ENCODE results near the gene MAN1A1.
"Not testable (repeated sequence)": the region's sequence is repeated elsewhere in the genome, so short reads cannot be mapped to it uniquely, and the experiment has no call there.

The MAN1A1 gene

DNA sequence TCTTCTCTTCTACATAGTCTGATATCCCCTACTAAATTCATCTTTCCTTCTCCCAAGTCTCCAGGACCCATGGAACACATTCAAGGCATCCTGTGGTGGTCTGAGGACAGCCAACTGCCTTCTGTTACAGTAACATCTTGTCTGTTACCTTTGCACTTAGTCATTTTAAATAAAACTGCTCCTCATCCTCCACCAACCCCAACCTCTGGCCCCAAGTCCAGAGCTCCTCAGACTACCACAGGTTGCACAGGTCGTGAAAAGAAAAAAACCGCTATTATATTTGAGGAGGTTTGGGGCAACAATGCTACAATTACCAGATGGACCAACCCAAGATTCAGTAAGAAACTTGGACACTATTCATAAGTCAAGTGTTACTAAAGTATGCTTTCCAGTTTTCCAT, 49.9 kb downstream of the MAN1A1 start:
- no peak for DNase-seq

GRCh38 chr6:119297049-119297448, 52.5 kb downstream of the MAN1A1 start:
- no peak for DNase-seq

DNA sequence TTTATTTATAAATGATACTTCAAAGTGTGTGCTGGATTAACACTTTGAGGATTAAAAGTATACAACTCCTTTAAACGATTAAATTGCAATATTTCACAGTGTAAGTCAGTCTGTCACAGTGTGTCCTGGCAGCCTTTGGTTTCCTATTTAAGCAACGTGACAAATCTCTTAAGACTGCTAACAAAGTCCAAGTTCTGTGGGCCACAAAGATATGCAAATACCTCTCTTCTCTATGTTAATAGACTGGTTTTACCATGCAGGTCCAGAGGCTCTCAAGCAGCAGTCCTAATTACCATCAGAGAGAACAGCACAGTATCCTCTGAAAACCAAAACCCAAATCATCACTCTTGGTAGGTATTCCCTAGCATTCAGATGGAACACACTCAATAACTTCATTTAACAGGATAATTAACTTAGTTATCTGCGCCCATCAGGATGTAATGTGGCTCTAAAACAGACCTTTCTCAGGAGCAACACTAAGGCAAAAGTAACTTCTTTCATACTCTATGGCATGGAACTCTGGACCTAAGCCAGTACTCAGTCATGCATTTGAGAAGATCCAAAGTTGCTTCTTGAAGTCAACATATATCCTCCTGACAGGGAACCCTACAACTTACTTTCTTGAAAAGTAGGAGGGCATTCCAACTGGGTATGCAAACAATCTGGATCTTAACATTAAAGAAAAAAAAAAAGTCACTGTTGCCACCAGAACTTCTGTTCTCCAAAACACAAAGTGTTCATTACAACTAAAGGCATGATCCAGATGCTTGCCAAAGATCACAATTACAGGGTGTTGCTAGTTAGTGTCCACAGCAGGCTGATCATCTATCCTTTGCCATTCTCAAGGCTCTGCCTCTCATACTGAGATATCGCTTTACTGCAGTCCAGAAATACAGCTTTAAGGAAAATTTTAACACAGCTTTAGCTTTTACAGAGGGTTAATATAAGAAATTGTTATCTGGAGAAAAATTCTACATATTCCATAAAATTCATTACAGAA, 53.2 kb downstream of the MAN1A1 start:
- no peak for DNase-seq

DNA sequence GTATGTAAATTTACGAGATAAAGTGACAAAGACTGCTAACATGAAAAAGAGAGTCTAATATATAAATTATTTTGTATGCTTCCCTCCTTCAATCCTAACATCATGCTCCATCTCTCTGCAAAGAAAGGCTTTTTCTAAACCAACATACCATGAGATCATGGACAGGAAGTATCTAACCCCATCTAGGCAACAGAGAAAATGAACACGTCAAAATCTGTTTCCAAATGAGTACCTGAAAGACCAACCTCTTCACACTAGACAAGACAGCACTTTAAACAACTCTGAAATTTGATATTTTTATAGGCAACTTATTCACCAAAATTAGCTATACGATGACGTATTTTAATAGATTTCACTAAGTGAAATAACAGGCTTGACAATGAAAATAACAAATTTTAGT, 54.6 kb downstream of the MAN1A1 start:
- DNase-seq, result no peak

GRCh38 chr6:119291060-119291459, 58.5 kb downstream of the MAN1A1 start:
- DNase-seq, result not testable (repeated sequence)

- DNase-seq, result no peak
These were observed 59.3 kb downstream of the MAN1A1 start for GRCh38 chr6:119290306-119290705.

DNA sequence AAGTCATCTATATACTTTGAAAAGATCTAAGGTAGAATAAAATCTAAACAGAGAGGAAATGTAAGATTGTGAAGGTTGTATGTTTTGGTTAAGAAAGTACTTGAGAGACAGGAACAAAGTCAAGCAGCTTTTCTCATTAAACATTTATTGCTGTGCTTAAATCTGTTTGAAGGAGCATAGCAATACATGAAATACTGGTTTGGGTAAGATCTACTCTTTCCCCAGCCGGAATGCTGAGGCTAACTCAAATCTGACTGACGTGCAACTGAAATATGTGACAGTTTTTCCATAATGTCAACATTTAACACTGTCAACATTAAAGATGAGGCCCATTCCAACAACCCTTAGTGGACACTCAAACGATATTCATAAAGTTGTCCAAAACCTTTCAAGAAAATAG, 59.9 kb downstream of the MAN1A1 start:
- DNase-seq, result no peak

DNA sequence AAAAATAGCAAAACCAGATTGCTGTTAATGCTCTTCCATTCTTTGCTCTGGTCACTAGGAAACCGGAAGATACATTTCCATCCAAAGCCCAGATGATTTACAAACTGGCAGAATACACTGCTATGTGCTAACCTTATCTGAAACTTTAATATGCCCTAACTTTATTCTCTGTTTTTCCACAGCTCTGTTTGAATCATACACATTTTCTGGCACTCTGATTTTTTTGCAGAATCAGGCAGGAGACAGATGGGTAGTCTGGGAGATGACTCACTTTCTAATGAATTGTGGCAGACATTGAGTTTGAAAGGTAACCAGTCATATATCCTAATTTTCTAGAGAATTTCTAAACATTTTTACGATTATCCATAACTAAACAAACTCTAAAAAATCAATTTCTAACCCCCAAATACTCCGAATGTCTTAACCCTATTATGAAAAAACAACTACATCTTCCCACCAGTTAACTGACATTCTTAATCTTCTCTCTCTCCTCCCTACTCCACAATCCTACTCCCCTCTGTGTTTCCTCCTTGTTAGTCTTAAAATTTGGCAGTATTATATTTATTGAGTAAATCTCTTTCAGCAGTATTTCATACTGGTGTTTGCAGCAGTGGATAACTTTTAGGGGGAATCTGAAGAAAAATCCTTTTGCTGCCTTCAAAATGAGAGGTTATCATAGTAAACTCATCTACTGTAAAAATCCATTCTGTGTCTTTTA, 63.5 kb downstream of the MAN1A1 start:
- DNase-seq, result no peak

DNA sequence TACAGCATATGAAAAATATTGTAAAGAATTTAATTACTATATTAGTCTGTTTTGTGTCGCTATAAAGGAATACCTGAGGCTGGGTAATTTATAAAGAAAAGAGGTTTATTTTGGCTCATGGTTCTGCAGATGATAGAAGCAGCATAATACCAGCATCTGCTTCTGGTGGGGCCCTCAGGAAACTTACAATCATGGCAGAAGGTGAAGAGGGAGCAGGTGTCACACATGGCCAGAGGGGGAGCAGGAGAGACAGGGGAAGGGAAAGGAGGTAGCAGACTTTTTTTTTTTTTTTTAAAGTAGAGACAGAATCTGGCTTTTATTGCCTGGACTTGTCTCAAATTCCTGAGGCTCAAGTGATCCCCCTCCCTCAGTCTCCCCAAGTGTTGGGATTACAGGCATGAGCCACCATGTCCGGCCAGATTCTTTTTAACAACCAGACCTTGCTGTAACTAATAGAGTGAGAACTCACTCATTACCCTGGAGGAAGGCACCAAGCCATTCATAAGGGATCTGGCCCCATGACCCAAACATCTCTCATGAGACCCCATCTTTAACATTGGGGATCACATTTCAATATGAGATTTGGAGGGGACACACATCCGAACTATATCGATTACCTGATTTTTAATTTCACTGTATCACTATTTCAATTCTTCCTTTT, 64.6 kb downstream of the MAN1A1 start:
- DNase-seq, result no peak

GRCh38 chr6:119283979-119284545, 65.5 kb downstream of the MAN1A1 start:
- DNase-seq, result no peak

- no peak for DNase-seq
These were observed 66.3 kb downstream of the MAN1A1 start for GRCh38 chr6:119283214-119283613.

DNA sequence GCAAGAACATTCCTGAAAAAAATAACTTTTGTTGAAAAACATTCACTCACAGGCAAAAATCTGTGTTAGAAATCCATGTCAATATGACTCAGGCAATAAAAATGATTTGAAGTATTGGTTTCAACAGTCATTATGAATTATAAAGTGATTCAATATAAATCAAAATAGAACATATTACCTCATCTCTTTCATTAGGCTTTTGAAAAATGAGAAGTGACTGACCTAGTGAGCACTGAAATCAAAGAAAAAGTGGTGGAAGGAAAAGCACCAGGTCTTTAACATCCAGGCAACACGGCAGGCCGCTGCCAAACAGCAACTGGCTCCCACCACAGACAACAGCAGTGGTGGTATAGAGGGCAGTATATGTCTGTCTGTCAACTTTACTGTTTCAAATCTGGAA, 68.9 kb downstream of the MAN1A1 start:
- no peak for DNase-seq

DNA sequence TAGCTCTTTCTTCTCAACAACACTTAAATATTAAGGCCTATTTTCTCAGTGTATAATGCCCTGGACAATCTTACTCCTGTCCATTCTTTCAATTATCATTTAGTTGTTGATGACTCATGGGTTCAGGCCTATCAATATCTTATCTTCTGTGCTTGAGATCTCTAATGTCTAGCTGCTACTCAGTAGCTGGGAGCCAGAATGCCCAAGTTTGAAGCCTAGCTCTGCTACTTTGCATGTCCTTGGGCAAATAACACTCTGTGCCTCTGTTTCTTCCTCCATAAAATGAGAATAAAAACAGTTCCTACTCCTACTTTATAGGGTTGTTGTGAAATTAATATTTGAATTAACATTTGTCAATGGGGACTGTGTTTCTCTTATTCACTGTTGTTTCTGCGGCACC, 69.5 kb downstream of the MAN1A1 start:
- no peak for DNase-seq

GRCh38 chr6:119278625-119279024, 70.9 kb downstream of the MAN1A1 start:
- no peak for DNase-seq

DNA sequence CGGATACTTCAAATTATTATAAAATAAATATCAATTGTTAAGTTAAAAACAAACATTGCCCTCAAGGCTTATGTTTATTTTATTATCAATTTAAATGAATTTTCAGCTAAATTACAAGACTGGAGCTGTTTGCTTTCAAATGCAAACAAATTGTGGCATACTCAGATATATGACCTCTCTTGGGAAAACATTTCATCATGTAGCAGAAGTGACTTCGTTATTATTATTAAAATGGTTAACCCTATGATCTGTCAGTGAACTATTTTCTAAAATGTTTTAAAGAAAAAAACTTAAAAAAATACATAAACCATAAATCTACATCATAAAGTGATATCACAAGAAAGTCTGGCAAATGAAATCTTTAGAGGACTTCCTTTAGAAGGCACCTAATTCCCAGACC, 72.5 kb downstream of the MAN1A1 start:
- no peak for DNase-seq

DNA sequence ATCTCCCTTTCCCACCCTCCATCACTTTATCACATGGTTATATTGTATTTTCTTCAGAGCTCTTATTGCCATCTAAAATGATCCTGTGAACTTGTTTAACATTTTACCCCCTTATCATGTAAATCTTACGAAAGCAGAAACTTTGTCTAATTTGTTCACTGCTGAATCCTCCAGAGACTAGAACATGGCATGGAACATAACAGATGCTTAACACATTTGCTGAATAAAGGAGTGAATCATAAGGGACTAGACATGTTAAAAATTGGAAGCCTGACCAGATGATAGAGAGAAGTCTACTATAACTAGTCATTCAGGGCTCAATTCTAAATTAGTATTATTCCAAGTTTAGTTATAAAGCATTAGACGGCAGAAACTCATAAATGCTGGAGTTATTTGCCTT, 73.3 kb downstream of the MAN1A1 start:
- DNase-seq, result no peak

GRCh38 chr6:119274197-119274595, 75.4 kb downstream of the MAN1A1 start:
- no peak for DNase-seq

- DNase-seq, result no peak
These were observed 76.0 kb downstream of the MAN1A1 start for GRCh38 chr6:119273272-119274196.

- no peak for DNase-seq
These were observed 79.0 kb downstream of the MAN1A1 start for GRCh38 chr6:119270545-119270944.

GRCh38 chr6:119269266-119270103, 80.1 kb downstream of the MAN1A1 start:
- no peak for DNase-seq

All from right forelimb (tissue), 1 donor.